GM19395 (cell line): ENCODE data around the gene SRGAP3.
"Not testable (repeated sequence)": the region's sequence is repeated elsewhere in the genome, so short reads cannot be mapped to it uniquely, and the experiment has no call there.

ENCODE experiments used
- ATAC-seq: cut with Tn5 transposase; IDR thresholded peaks from one replicate; pipeline ENCODE4 v1.9.1; 2021; ENCODE audit warnings: mild to moderate bottlenecking, moderate library complexity; ENCODE audit not compliant: unreplicated experiment

The SRGAP3 gene

GRCh38 chr3:9249273-9250192, at the start of gene SRGAP3:
Gene SRGAP3, minus strand, starts transcription at chr3:9249646. Its CDS starts 695 bp downstream, at chr3:9248951.
- peak; percentile 100 for ATAC-seq

- no peak for ATAC-seq
Observed at GRCh38 chr3:9298236-9298635, 48.8 kb upstream of the SRGAP3 start.

GRCh38 chr3:9296241-9296640, 46.8 kb upstream of the SRGAP3 start:
- no peak for ATAC-seq

GRCh38 chr3:9295007-9295406, 45.6 kb upstream of the SRGAP3 start:
- ATAC-seq = no peak

- ATAC-seq = not testable (repeated sequence)
Observed at GRCh38 chr3:9293953-9294352, 44.5 kb upstream of the SRGAP3 start.

GRCh38 chr3:9293076-9293475, 43.6 kb upstream of the SRGAP3 start:
- no peak for ATAC-seq

GRCh38 chr3:9292516-9292915, 43.1 kb upstream of the SRGAP3 start:
- ATAC-seq = no peak

GRCh38 chr3:9291821-9292410, 42.5 kb upstream of the SRGAP3 start:
- no peak for ATAC-seq

- ATAC-seq = no peak
Observed at GRCh38 chr3:9290566-9290965, 41.1 kb upstream of the SRGAP3 start.

- not testable (repeated sequence) for ATAC-seq
Observed at GRCh38 chr3:9281533-9281932, 32.1 kb upstream of the SRGAP3 start.

- no peak for ATAC-seq
Observed at GRCh38 chr3:9280451-9281219, 31.2 kb upstream of the SRGAP3 start.

- ATAC-seq = no peak
Observed at GRCh38 chr3:9279966-9280365, 30.5 kb upstream of the SRGAP3 start.

GRCh38 chr3:9278498-9278897, 29.1 kb upstream of the SRGAP3 start:
- ATAC-seq = no peak

- no peak for ATAC-seq
Observed at GRCh38 chr3:9278085-9278484, 28.6 kb upstream of the SRGAP3 start.

GRCh38 chr3:9276761-9277370, 27.4 kb upstream of the SRGAP3 start:
- ATAC-seq = no peak

- no peak for ATAC-seq
Observed at GRCh38 chr3:9271903-9272302, 22.5 kb upstream of the SRGAP3 start.

- ATAC-seq = no peak
Observed at GRCh38 chr3:9270704-9271103, 21.3 kb upstream of the SRGAP3 start.

GRCh38 chr3:9266716-9267115, 17.3 kb upstream of the SRGAP3 start:
- ATAC-seq = no peak

- no peak for ATAC-seq
Observed at GRCh38 chr3:9260305-9260704, 10.9 kb upstream of the SRGAP3 start.

- no peak for ATAC-seq
Observed at GRCh38 chr3:9257092-9257491, 7.6 kb upstream of the SRGAP3 start.

- ATAC-seq = no peak
Observed at GRCh38 chr3:9255976-9256375, 6.5 kb upstream of the SRGAP3 start.
